Body of pancreas (tissue), 4 donors: Measurements from ENCODE around the gene AUTS2. TPM values are rescaled to one million over a fixed set of nuclear protein-coding genes. Genes with fewer than 3 reads are reported as not detected.

Experiments
- ATAC-seq: fragments of 150-250 bp; one replicate; pipeline ENCODE4 v1.9.1; 2016
- DNase-seq, 4 donors: peaks; one replicate each; pipeline ENCODE4 v3.0.0-alpha.2; 2019
- H3K27ac ChIP-seq, 4 donors: fragments of 200-600 bp; sonication (generic); 1 replicate in 3 of 4; 2 replicates in 1 of 4; pipeline versions ENCODE4 v1.5.1 to v1.6.1; 2016 to 2019; ENCODE audit warnings: mild to moderate bottlenecking in 1 of 4, mixed read lengths in 1 of 4, moderate library complexity in 1 of 4
- H3K27me3 ChIP-seq, 2 donors: fragments of 200-600 bp; sonication (generic); one replicate each; pipeline ENCODE4 v1.6.0; 2016; ENCODE audit warnings: mild to moderate bottlenecking in 1 of 2
- H3K36me3 ChIP-seq, 2 donors: fragments of 200-600 bp; sonication (generic); replicated peaks in 1 of 2; 2 replicates each; pipeline ENCODE4 v1.5.1; 2016; ENCODE audit warnings: low read depth in 2 of 2; ENCODE audit not compliant: insufficient read depth in 1 of 2
- H3K4me1 ChIP-seq: fragments of 200-600 bp; sonication (generic); one replicate; pipeline ENCODE4 v1.6.0; 2016
- H3K4me3 ChIP-seq, 2 donors: fragments of 200-600 bp; sonication (generic); 1 replicate in 1 of 2; 2 replicates in 1 of 2; pipeline ENCODE4 v1.5.1; 2016 to 2019
- H3K9me3 ChIP-seq, 3 donors: fragments of 200-600 bp; sonication (generic); 1 replicate in 2 of 3; 2 replicates in 1 of 3; pipeline ENCODE4 v1.5.1; 2016
- CTCF ChIP-seq, 7 experiments: fragments of 450-650 bp in 4 of 7; fragments of 200-600 bp in 3 of 7; sonication (generic) in 3 of 7; IDR thresholded peaks; one replicate each; pipeline ENCODE4 v1.5.1; 2016 to 2019; ENCODE audit warnings: antibody characterized with exemption in 7 of 7
- POLR2A ChIP-seq, 3 donors: fragments of 450-650 bp; IDR thresholded peaks; one replicate each; pipeline ENCODE4 v1.6.1; 2016; ENCODE audit warnings: antibody characterized with exemption in 3 of 3, mild to moderate bottlenecking in 2 of 3
- WGBS, 2 donors: methylation state at CpG; one replicate each; pipeline ENCODE4 v1.1.5; 2017; 5-methylcytosine and 5-hydroxymethylcytosine counted together
- intact Hi-C: fragments of 100-400 bp; cut with DNase I; formaldehyde crosslinking; loops from one replicate; pipeline ENCODE4 v1.15.1; 2023
- total RNA-seq, 2 donors: library from RNA; depleted of rRNA; stranded (reverse); fragments of >200 nt; gene quantifications; one replicate each; pipeline ENCODE4 v1.1.0, GENCODE V29; 2016

The AUTS2 gene
- 10 to 100 TPM; 11.7 to 18.5 TPM for total RNA-seq

GRCh38 chr7:69598081-69598486 is at the start of gene AUTS2:
Gene AUTS2, plus strand, starts transcription at chr7:69598475. Its CDS starts 1,179 bp downstream, at chr7:69599654.
- DNase-seq (peak; percentile 77 to 93 (median 86)), ATAC-seq (peak; percentile 86)
- WGBS, 2 donors: 1% methylated on average over 40 of the region's 63 CpGs; no CpG with 5 or more reads in 1 of the 2 donors
- TF ChIP-seq CTCF (IDR thresholded peaks at IDR 0.05) (no peak), POLR2A (IDR thresholded peaks at IDR 0.05) (no peak)
- Histone ChIP-seq H3K9me3 (no peaks in the 10 kb centered on the region), H3K27ac (peak within 1 kb of the TSS; percentile 51 to 90 (median 80)), H3K4me3 (peak within 1 kb of the TSS; percentile 58 to 63), H3K36me3 (no peaks in the 10 kb centered on the region), H3K4me1 (peaks cover 28% of the 10 kb centered on the region), H3K27me3 (no peaks in the 10 kb centered on the region)
- intact Hi-C loops: no loop called here

- DNase-seq (peak in 2 of 4 donors; percentile 8 to 12), ATAC-seq (no peak)
- 49 to 50% methylated on average over 6 of the region's 6 CpGs for WGBS, 2 donors
- H3K9me3 ChIP-seq: no peaks in the 10 kb centered on the region
- H3K27ac ChIP-seq: no peak overlapping the region
- peaks cover 5% of the 10 kb centered on the region for H3K4me1 ChIP-seq
- no peak overlapping the region for H3K4me3 ChIP-seq
- TF ChIP-seq POLR2A (IDR thresholded peaks at IDR 0.05) (no peak), CTCF (IDR thresholded peaks at IDR 0.05) (no peak)
- H3K27me3 ChIP-seq: no peaks in the 10 kb centered on the region
- no peaks in the 10 kb centered on the region for H3K36me3 ChIP-seq
- intact Hi-C loops: no loop called here
Observed at GRCh38 chr7:69550991-69551390, 47.3 kb upstream of the AUTS2 start.

GRCh38 chr7:69553190-69553589 is 45.1 kb upstream of the AUTS2 start:
- Histone ChIP-seq H3K4me3 (no peak overlapping the region), H3K4me1 (peaks cover 5% of the 10 kb centered on the region), H3K9me3 (no peaks in the 10 kb centered on the region), H3K27me3 (no peaks in the 10 kb centered on the region), H3K36me3 (no peaks in the 10 kb centered on the region), H3K27ac (no peak overlapping the region)
- TF ChIP-seq CTCF (IDR thresholded peaks at IDR 0.05) (no peak), POLR2A (IDR thresholded peaks at IDR 0.05) (no peak)
- intact Hi-C loops: no loop called here
- DNase-seq (no peak), ATAC-seq (no peak)
- 56% methylated on average over 1 of the region's 1 CpG for WGBS, 2 donors

GRCh38 chr7:69561266-69561960 is 36.9 kb upstream of the AUTS2 start:
- 38 to 44% methylated on average over 8 of the region's 8 CpGs for WGBS, 2 donors
- no peak for TF ChIP-seq CTCF (IDR thresholded peaks at IDR 0.05)
- TF ChIP-seq POLR2A (IDR thresholded peaks at IDR 0.05): no peak
- ATAC-seq (no peak), DNase-seq (no peak)
- no peaks in the 10 kb centered on the region for H3K9me3 ChIP-seq
- no peaks in the 10 kb centered on the region for H3K27me3 ChIP-seq
- no peaks in the 10 kb centered on the region for H3K4me1 ChIP-seq
- H3K36me3 ChIP-seq: no peaks in the 10 kb centered on the region
- no peak overlapping the region for H3K4me3 ChIP-seq
- no peak overlapping the region for H3K27ac ChIP-seq
- intact Hi-C loops: no loop called here
